Gastrocnemius medialis (tissue), 4 donors: Measurements from ENCODE around the gene POGLUT3. TPM values are rescaled to one million over a fixed set of nuclear protein-coding genes. Genes with fewer than 3 reads are reported as not detected.
A peak's percentile ranks its signal among the peaks of the same experiment; 100 is the strongest.

Source experiments
- ATAC-seq, 2 donors: fragments of 150-250 bp; one replicate each; pipeline ENCODE4 v1.9.1; 2016
- DNase-seq, 2 donors: peaks; one replicate each; pipeline ENCODE4 v3.0.0-alpha.2; 2019
- H3K27ac ChIP-seq, 4 donors: fragments of 200-600 bp; sonication (generic); 1 replicate in 1 of 4; 2 replicates in 3 of 4; pipeline ENCODE4 v1.5.1; 2016 to 2018; ENCODE audit warnings: mild to moderate bottlenecking in 2 of 4, moderate library complexity in 1 of 4
- H3K27me3 ChIP-seq, 3 donors: fragments of 200-600 bp; sonication (generic) in 2 of 3; 1 replicate in 1 of 3; 2 replicates in 2 of 3; pipeline versions ENCODE4 v1.5.1 to v1.6.0; 2016 to 2019; ENCODE audit warnings: mild to moderate bottlenecking in 1 of 3, moderate library complexity in 1 of 3
- H3K36me3 ChIP-seq, 2 donors: fragments of 200-600 bp; sonication (generic) in 1 of 2; one replicate each; pipeline ENCODE4 v1.5.1; 2017 to 2018
- H3K4me1 ChIP-seq, 2 donors: fragments of 200-600 bp; sonication (generic) in 1 of 2; one replicate each; pipeline ENCODE4 v1.5.1; 2016 to 2017; ENCODE audit warnings: mild to moderate bottlenecking in 2 of 2
- H3K4me3 ChIP-seq, 4 donors: fragments of 200-600 bp; sonication (generic) in 3 of 4; 1 replicate in 1 of 4; 2 replicates in 3 of 4; pipeline ENCODE4 v1.5.1; 2016 to 2019; ENCODE audit warnings: mild to moderate bottlenecking in 2 of 4
- H3K9me3 ChIP-seq, 3 donors: fragments of 200-600 bp; sonication (generic) in 2 of 3; 1 replicate in 1 of 3; 2 replicates in 2 of 3; pipeline ENCODE4 v1.5.1; 2016 to 2019
- POLR2A ChIP-seq, 2 donors: fragments of 450-650 bp; IDR thresholded peaks; one replicate each; pipeline ENCODE4 v1.6.1; 2017; ENCODE audit warnings: antibody characterized with exemption in 2 of 2, mild to moderate bottlenecking in 2 of 2, moderate library complexity in 2 of 2
- in situ Hi-C, 4 donors: fragments of 200-750 bp; cut with MboI; loops; one replicate each; pipeline versions ENCODE4 v1.15.0 to v1.8.0; 2017; ENCODE audit warnings: low sequenced_read_pairs in 4 of 4
- intact Hi-C: fragments of 100-400 bp; cut with DNase I; formaldehyde crosslinking; loops from one replicate; pipeline ENCODE4 v1.15.1; 2023; ENCODE audit warnings: low total_unique reads
- total RNA-seq, 4 donors: library from RNA; depleted of rRNA; stranded (reverse); fragments of >200 nt; gene quantifications; one replicate each; pipeline versions ENCODE4 v1.1.0 to v1.2.3, GENCODE V29; 2016
- TF ChIP-seq, protein P1 (sequence below), 5 experiments: fragments of 450-650 bp in 3 of 5; fragments of 200-600 bp in 2 of 5; sonication (generic) in 2 of 5; IDR thresholded peaks in 4 of 5; conservative IDR thresholded peaks in 1 of 5; 1 replicate in 4 of 5; 2 replicates in 1 of 5; pipeline ENCODE4 v1.5.1; 2016 to 2019; ENCODE audit warnings: antibody characterized with exemption in 5 of 5, mild to moderate bottlenecking in 3 of 5, moderate library complexity in 3 of 5

POGLUT3 gene, protein sequence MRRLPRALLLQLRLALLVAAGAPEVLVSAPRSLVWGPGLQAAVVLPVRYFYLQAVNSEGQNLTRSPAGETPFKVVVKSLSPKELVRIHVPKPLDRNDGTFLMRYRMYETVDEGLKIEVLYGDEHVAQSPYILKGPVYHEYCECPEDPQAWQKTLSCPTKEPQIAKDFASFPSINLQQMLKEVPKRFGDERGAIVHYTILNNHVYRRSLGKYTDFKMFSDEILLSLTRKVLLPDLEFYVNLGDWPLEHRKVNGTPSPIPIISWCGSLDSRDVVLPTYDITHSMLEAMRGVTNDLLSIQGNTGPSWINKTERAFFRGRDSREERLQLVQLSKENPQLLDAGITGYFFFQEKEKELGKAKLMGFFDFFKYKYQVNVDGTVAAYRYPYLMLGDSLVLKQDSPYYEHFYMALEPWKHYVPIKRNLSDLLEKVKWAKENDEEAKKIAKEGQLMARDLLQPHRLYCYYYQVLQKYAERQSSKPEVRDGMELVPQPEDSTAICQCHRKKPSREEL
- 1 to 10 TPM; 2.5 to 4.9 (median 3.6) TPM for total RNA-seq

DNA sequence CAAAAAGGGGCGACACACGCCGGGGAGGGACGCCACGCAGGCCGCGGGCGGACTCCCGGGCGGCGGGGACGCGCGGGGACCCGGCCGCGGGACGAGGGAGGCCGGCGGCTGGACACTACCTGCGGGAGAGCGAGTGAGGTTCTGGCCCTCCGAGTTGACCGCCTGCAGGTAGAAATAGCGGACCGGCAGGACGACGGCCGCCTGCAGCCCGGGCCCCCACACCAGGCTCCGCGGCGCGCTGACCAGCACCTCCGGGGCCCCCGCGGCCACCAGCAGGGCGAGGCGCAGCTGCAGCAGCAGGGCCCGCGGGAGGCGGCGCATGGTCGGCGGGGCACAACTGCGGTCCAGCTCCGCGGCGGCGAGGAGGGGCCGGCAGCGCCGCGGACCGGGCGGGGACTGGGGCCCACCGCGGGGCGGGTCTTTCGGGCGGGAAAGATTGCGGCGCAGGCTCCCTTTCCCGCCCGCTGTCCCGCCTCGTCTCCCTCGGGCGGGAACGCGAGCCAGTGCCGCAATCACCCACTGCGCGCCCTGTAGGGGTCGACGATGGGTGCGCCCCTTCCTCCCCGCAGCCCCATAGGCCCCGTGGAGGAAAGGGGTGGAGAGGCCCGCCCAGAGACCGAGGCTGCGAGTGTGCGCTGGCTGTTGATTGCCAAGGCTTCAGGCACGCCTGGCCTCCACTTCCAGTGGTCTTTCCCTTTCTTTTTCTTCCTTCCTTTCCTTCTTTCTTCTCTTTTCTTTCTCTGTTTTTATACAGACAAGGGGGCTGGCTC is at the start of gene POGLUT3:
Gene POGLUT3 (minus strand): TSS at position 339 of the 770 bp plus-strand sequence. CDS start 18 bp downstream, at position 321.
- ATAC-seq = peak; percentile 40 to 48
- intact Hi-C loops (loop anchor here (5.0 to 10.0 kb wide), 2 partner anchors 149 to 373 kb away; partner anchors contain the start of gene ACAT1), in situ Hi-C loops (no loop called here)
- Histone ChIP-seq H3K27ac (peak within 1 kb of the TSS; percentile 82 to 89 (median 86)), H3K4me3 (peak within 1 kb of the TSS; percentile 55 to 79 (median 62)), H3K36me3 (no peaks in the 10 kb centered on the region), H3K4me1 (peaks cover 7% of the 10 kb centered on the region in 2 donors), H3K27me3 (no peaks in the 10 kb centered on the region), H3K9me3 (no peaks in the 10 kb centered on the region)
- TF ChIP-seq, protein P1, sequence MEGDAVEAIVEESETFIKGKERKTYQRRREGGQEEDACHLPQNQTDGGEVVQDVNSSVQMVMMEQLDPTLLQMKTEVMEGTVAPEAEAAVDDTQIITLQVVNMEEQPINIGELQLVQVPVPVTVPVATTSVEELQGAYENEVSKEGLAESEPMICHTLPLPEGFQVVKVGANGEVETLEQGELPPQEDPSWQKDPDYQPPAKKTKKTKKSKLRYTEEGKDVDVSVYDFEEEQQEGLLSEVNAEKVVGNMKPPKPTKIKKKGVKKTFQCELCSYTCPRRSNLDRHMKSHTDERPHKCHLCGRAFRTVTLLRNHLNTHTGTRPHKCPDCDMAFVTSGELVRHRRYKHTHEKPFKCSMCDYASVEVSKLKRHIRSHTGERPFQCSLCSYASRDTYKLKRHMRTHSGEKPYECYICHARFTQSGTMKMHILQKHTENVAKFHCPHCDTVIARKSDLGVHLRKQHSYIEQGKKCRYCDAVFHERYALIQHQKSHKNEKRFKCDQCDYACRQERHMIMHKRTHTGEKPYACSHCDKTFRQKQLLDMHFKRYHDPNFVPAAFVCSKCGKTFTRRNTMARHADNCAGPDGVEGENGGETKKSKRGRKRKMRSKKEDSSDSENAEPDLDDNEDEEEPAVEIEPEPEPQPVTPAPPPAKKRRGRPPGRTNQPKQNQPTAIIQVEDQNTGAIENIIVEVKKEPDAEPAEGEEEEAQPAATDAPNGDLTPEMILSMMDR (IDR thresholded peaks at IDR 0.05 in 4 of 5, conservative IDR thresholded peaks at IDR 0.05 in 1 of 5) = no peak
- no peak for TF ChIP-seq POLR2A (IDR thresholded peaks at IDR 0.05)
- peak; percentile 4 to 18 for DNase-seq

DNA sequence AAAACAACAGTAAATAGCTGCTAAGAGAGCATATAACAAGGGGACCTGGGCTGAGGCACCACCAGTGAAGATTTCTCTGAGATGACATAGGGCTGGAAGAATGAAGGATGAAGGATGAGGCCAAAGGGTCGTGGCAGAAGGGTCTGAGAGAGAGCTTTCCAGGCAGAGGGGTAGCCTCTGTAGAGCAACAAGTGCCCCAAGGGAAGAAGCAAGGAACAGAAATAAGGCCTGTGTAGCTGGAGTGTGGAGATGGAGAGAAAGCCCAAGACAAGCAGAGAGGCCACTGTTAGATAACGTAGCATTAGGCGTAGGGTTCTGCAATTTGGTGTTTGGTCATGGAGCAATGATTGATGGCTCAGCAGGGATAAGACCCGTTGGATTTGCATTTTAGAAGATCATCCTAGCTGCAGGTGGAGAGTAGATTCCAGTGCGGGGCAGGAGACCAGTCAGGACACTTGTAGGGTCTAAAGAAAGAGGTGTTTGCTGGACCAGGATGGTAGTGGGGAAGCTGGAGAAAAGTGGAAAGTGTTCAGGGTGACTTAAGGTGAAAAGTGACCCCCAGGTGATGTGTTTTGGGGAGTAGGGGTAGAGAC is 47.8 kb upstream of the POGLUT3 start:
- H3K27ac ChIP-seq = no peak overlapping the region
- no peak for ATAC-seq
- no peaks in the 10 kb centered on the region for H3K36me3 ChIP-seq
- intact Hi-C loops (no loop called here), in situ Hi-C loops (no loop called here)
- TF ChIP-seq, protein P1 (IDR thresholded peaks at IDR 0.05 in 4 of 5, conservative IDR thresholded peaks at IDR 0.05 in 1 of 5) = no peak
- TF ChIP-seq POLR2A (IDR thresholded peaks at IDR 0.05) = no peak
- H3K4me3 ChIP-seq = no peak overlapping the region
- no peaks in the 10 kb centered on the region for H3K4me1 ChIP-seq
- DNase-seq = no peak
- no peaks in the 10 kb centered on the region for H3K9me3 ChIP-seq
- no peaks in the 10 kb centered on the region for H3K27me3 ChIP-seq

DNA sequence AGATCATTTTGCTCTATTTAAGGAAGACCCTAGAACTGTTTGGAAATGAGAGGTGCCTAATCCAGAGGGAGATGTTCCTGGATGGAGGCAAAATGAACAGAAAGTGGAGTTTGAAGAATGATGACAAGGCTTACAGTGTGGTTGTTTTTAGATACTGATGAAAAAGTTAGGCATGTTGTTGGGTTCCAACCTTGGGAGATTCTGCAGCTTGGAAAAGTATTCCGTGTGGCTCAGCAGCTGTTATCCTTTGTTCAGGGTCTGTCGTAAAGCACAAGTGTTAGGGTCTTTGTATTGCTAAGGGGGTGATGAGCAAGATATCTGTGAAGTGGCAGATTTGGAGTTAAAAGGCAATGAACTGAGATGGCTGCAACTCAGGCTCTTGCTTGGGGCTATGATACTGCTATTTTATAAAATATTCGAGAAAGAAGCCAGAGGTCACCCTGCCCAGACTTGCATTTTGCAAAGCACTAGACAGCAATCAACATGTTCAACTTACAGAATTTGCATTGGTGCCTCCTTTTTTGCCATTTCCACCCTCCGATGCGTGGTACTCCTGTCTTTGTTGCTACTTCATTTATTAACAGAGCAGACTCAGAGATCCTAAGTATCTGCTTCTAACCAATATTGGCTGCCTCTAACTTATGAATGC is 45.3 kb upstream of the POGLUT3 start:
- ATAC-seq (no peak), DNase-seq (no peak)
- no peak overlapping the region for H3K4me3 ChIP-seq
- no peak for TF ChIP-seq POLR2A (IDR thresholded peaks at IDR 0.05)
- TF ChIP-seq, protein P1 (IDR thresholded peaks at IDR 0.05 in 4 of 5, conservative IDR thresholded peaks at IDR 0.05 in 1 of 5) = no peak
- H3K27me3 ChIP-seq = no peaks in the 10 kb centered on the region
- no peaks in the 10 kb centered on the region for H3K9me3 ChIP-seq
- no peak overlapping the region for H3K27ac ChIP-seq
- no peaks in the 10 kb centered on the region for H3K36me3 ChIP-seq
- intact Hi-C loops = no loop called here
- in situ Hi-C loops = no loop called here
- H3K4me1 ChIP-seq = no peaks in the 10 kb centered on the region

DNA sequence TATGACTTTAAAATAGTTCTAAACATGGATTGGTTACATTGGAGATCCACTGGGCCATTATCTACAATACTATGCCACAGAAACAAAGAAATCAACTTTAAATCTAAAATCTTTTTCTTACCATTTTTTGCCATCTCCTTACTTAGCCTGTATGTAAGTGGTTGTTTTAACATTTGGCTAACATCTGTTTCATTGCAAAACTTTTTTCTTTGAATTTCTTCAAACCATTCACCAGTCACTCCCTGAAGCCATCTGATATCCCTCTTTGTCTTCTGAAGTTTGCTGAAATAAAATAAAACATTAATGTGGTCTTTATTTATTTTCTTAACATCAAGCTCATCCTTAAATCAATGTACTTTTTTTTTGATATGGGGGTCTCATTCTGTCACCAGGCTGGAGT is 43.3 kb upstream of the POGLUT3 start:
- DNase-seq (no peak), ATAC-seq (no peak)
- intact Hi-C loops = no loop called here
- Histone ChIP-seq H3K36me3 (no peaks in the 10 kb centered on the region), H3K9me3 (no peaks in the 10 kb centered on the region), H3K4me1 (no peaks in the 10 kb centered on the region), H3K27ac (no peak overlapping the region), H3K27me3 (no peaks in the 10 kb centered on the region), H3K4me3 (no peak overlapping the region)
- TF ChIP-seq POLR2A (IDR thresholded peaks at IDR 0.05) = no peak
- TF ChIP-seq, protein P1 (IDR thresholded peaks at IDR 0.05 in 4 of 5, conservative IDR thresholded peaks at IDR 0.05 in 1 of 5) = no peak
- in situ Hi-C loops = no loop called here
